ENCODE data around the gene USP24.

DNA sequence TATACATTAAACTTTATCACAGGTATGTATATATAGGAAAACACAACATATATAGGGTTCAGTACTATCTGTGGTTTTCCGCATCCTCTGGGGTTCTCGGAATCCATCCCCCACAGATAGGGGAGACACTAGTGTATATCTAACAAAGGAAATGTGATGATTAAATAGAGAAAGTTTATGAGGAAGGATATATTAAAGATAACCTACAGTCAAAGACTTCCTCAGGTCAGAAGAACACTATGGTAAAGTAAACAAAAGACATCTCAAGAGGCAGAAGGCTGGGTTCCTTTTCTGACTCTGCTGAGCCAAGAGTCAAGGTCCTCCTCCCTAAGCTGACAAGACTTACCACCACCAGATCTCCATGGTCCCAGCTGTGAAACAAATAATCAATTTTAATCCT, 12.1 kb downstream of the USP24 start:
- TF ChIP-seq, protein P1, sequence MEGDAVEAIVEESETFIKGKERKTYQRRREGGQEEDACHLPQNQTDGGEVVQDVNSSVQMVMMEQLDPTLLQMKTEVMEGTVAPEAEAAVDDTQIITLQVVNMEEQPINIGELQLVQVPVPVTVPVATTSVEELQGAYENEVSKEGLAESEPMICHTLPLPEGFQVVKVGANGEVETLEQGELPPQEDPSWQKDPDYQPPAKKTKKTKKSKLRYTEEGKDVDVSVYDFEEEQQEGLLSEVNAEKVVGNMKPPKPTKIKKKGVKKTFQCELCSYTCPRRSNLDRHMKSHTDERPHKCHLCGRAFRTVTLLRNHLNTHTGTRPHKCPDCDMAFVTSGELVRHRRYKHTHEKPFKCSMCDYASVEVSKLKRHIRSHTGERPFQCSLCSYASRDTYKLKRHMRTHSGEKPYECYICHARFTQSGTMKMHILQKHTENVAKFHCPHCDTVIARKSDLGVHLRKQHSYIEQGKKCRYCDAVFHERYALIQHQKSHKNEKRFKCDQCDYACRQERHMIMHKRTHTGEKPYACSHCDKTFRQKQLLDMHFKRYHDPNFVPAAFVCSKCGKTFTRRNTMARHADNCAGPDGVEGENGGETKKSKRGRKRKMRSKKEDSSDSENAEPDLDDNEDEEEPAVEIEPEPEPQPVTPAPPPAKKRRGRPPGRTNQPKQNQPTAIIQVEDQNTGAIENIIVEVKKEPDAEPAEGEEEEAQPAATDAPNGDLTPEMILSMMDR (IDR thresholded peaks at IDR 0.05) = no peak
- no peak for TF ChIP-seq POLR2A (IDR thresholded peaks at IDR 0.05)

All from lower leg skin (tissue), 3 donors.